Measurements from ENCODE around the gene GPR179.

- TF ChIP-seq RAD21 (conservative IDR thresholded peaks at IDR 0.05) (no peak), CTCF (IDR thresholded peaks at IDR 0.05; ENCODE audit: poor library complexity, severe bottlenecking) (no peak), EZH2 (IDR thresholded peaks at IDR 0.05; ENCODE audit: borderline replicate concordance, insufficient read depth, low read length, poor library complexity, severe bottlenecking) (no peak), EP300 (conservative IDR thresholded peaks at IDR 0.05; ENCODE audit: poor library complexity, severe bottlenecking) (no peak), POLR2AphosphoS5 (IDR thresholded peaks at IDR 0.05) (no peak), REST (IDR thresholded peaks at IDR 0.05; ENCODE audit: borderline replicate concordance) (no peak)
Observed at GRCh38 chr17:38338535-38338934, 5.2 kb downstream of the GPR179 start.
